Duodenal mucosa (tissue), 2 donors: ENCODE measurements around the gene DCAF11.
A peak's percentile ranks its signal among the peaks of the same experiment; 100 is the strongest.

ENCODE experiments used
- H3K27ac ChIP-seq: one replicate; pipeline ENCODE4 v1.7.0; 2013; ENCODE audit warnings: low read depth, low read length
- H3K27me3 ChIP-seq, 2 donors: one replicate each; pipeline ENCODE4 v1.7.0; 2013; ENCODE audit warnings: low read length in 2 of 2, control low read depth in 1 of 2; ENCODE audit not compliant: insufficient read depth in 2 of 2, control insufficient read depth in 1 of 2
- H3K36me3 ChIP-seq, 2 donors: one replicate each; pipeline ENCODE4 v1.7.0; 2013; ENCODE audit warnings: low read length in 2 of 2, control low read depth in 1 of 2; ENCODE audit not compliant: insufficient read depth in 2 of 2, control insufficient read depth in 1 of 2
- H3K4me1 ChIP-seq, 2 donors: one replicate each; pipeline ENCODE4 v1.7.0; 2013; ENCODE audit warnings: low read length in 2 of 2, control low read depth in 1 of 2; ENCODE audit not compliant: insufficient read depth in 2 of 2, control insufficient read depth in 1 of 2
- H3K4me3 ChIP-seq, 2 donors: one replicate each; pipeline ENCODE4 v1.7.0; 2013; ENCODE audit warnings: low read length in 2 of 2, low read depth in 1 of 2
- H3K9ac ChIP-seq, 2 donors: one replicate each; pipeline ENCODE4 v1.7.0; 2013; ENCODE audit warnings: low read length in 2 of 2, low read depth in 1 of 2
- H3K9me3 ChIP-seq, 2 donors: one replicate each; pipeline ENCODE4 v1.7.0; 2013; ENCODE audit warnings: low read length in 2 of 2, control low read depth in 1 of 2; ENCODE audit not compliant: control insufficient read depth in 1 of 2

The DCAF11 gene

GRCh38 chr14:24172261-24172860 is 57.8 kb downstream of the DCAF11 start:
- Histone ChIP-seq H3K4me1 (no peaks in the 10 kb centered on the region), H3K36me3 (peaks cover 30 to 46% of the 10 kb centered on the region in 2 donors), H3K27ac (no peak overlapping the region), H3K9me3 (no peaks in the 10 kb centered on the region), H3K4me3 (peak overlapping the region; percentile 0 to 57), H3K27me3 (no peaks in the 10 kb centered on the region), H3K9ac (peak overlapping the region in 1 of 2 donors; percentile 16)

- no peak overlapping the region for H3K27ac ChIP-seq
- no peaks in the 10 kb centered on the region for H3K27me3 ChIP-seq
- H3K4me3 ChIP-seq, result peak overlapping the region in 1 of 2 donors; percentile 57
- H3K9me3 ChIP-seq, result no peaks in the 10 kb centered on the region
- H3K4me1 ChIP-seq, result no peaks in the 10 kb centered on the region
- H3K9ac ChIP-seq, result peak overlapping the region in 1 of 2 donors; percentile 16
- H3K36me3 ChIP-seq, result peaks cover 29 to 46% of the 10 kb centered on the region in 2 donors
Measured at GRCh38 chr14:24172871-24173281, 58.3 kb downstream of the DCAF11 start.
